Measurements from ENCODE around the gene CDRT4. TPM values are rescaled to one million over a fixed set of nuclear protein-coding genes. Genes with fewer than 3 reads are reported as not detected.

Gene CDRT4
- total RNA-seq, 1 experiment from 2014 or later: 6.2 TPM

DNA sequence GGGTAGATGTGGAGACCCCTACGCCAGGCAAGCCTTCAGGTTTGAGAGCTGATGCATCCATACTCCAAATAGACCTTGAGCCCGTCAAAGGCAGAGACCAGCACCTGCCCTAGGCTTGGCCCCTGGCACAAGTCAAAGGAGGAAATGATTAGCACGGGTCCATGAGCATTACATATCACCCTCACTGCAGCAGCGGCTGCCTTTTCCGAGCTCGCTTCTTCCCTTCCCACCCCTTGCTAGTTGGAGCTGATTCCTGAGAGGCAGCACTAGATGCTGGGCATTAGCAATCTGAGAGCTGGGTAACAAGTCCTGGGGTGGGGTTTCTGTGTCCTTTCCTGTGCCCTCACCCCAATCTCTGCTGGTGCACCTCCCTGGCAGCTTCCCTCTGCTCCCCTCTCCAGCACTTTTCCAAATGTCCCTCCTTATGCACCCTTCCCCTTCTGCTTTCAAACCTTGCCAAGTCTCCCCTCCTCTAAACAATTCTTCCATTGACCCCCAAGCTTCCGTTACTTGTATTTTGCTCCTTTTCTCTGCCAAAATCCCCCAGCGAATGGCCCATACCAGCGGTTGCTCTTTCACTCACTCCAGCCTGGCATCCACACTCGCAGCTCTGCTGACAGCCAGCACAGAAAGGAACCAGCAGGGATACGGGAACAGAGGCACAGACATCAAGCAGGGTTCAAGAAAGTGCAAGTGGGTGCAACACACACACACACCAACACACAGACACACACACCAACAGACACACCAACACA is 3.0 kb downstream of the CDRT4 start:
- Histone ChIP-seq H3K27me3 (ENCODE audit: insufficient read depth, low read length) (no peaks in the 10 kb centered on the region), H4K20me1 (ENCODE audit: insufficient read depth) (no peaks in the 10 kb centered on the region), H3K4me1 (ENCODE audit: control insufficient read depth in 1 of 2, insufficient read depth in 2 of 2, low read length in 2 of 2) (peaks cover 10 to 16% of the 10 kb centered on the region in 2 experiments; a peak in 2 of 4 replicates), H2AFZ (ENCODE audit: low read depth, low read length, poor library complexity, severe bottlenecking) (no peak overlapping the region), H3K4me2 (ENCODE audit: low read length) (no peak overlapping the region), H3K4me3 (replicated peaks in 1 of 2; ENCODE audit: low read depth in 1 of 2, low read length in 2 of 2) (no peak overlapping the region), H3K9ac (ENCODE audit: low read length) (no peak overlapping the region), H3K9me2 (ENCODE audit: insufficient read depth) (no peaks in the 10 kb centered on the region), H3K9me3 (ENCODE audit: control insufficient read depth in 1 of 2, insufficient read depth in 1 of 2, low read depth in 1 of 2, low read length in 2 of 2) (no peaks in the 10 kb centered on the region), H3K36me3 (ENCODE audit: control insufficient read depth in 1 of 2, insufficient read depth in 2 of 2, low read length in 2 of 2) (no peaks in the 10 kb centered on the region), H3K79me2 (ENCODE audit: insufficient read depth, low read length) (no peaks in the 10 kb centered on the region), H3K27ac (ENCODE audit: low read depth, low read length) (no peak overlapping the region)
- intact Hi-C loops (cut with micrococcal nuclease): no loop called here
- RAD21 ChIA-PET (ENCODE audit: low non-redundant PET in 1 of 2, low total read pairs in 2 of 2, uncharacterized antibody in 2 of 2, unreplicated experiment in 2 of 2): no interaction called here
- no peak for ATAC-seq
- no peak for DNase-seq (ENCODE audit: low read depth, low spot score)
- CTCF ChIA-PET: no interaction called here
- no TSS peak for BruUV-seq (replicated peaks)
- TF ChIP-seq ATF3 (IDR thresholded peaks at IDR 0.05): no peak
- TF ChIP-seq MAX (IDR thresholded peaks at IDR 0.05): no peak
- no peak for TF ChIP-seq ZNF274 (IDR thresholded peaks at IDR 0.05; ENCODE audit: low read depth, low read length)
- no peak for TF ChIP-seq SIN3A (IDR thresholded peaks at IDR 0.05; ENCODE audit: low read depth)
- no peak for TF ChIP-seq EZH2phosphoT487 (IDR thresholded peaks at IDR 0.05; ENCODE audit: borderline replicate concordance)
- TF ChIP-seq POLR2AphosphoS5 (IDR thresholded peaks at IDR 0.05; ENCODE audit: low read depth, low read length): no peak
- POLR2A ChIA-PET: no interaction called here

- H3K4me3 ChIP-seq (replicated peaks in 1 of 2; ENCODE audit: low read depth in 1 of 2, low read length in 2 of 2): no peak overlapping the region
- ChIA-PET RAD21 (ENCODE audit: low non-redundant PET in 1 of 2, low total read pairs in 2 of 2, uncharacterized antibody in 2 of 2, unreplicated experiment in 2 of 2) (no interaction called here), CTCF (no interaction called here), POLR2A (no interaction called here)
- no peak overlapping the region for H3K9ac ChIP-seq (ENCODE audit: low read length)
- ATAC-seq: 0 out of 2 replicates have a peak, but pooled peaks have one; percentile 42
- no peak overlapping the region for H3K27ac ChIP-seq (ENCODE audit: low read depth, low read length)
- H3K27me3 ChIP-seq (ENCODE audit: insufficient read depth, low read length): no peaks in the 10 kb centered on the region
- TF ChIP-seq ZNF274 (IDR thresholded peaks at IDR 0.05; ENCODE audit: low read depth, low read length) (no peak), EZH2 (IDR thresholded peaks at IDR 0.05) (no peak), POLR2A (IDR thresholded peaks at IDR 0.05; ENCODE audit: borderline replicate concordance, extremely low read depth, insufficient read depth, insufficient read length) (no peak)
- TF ChIP-seq, protein P1, sequence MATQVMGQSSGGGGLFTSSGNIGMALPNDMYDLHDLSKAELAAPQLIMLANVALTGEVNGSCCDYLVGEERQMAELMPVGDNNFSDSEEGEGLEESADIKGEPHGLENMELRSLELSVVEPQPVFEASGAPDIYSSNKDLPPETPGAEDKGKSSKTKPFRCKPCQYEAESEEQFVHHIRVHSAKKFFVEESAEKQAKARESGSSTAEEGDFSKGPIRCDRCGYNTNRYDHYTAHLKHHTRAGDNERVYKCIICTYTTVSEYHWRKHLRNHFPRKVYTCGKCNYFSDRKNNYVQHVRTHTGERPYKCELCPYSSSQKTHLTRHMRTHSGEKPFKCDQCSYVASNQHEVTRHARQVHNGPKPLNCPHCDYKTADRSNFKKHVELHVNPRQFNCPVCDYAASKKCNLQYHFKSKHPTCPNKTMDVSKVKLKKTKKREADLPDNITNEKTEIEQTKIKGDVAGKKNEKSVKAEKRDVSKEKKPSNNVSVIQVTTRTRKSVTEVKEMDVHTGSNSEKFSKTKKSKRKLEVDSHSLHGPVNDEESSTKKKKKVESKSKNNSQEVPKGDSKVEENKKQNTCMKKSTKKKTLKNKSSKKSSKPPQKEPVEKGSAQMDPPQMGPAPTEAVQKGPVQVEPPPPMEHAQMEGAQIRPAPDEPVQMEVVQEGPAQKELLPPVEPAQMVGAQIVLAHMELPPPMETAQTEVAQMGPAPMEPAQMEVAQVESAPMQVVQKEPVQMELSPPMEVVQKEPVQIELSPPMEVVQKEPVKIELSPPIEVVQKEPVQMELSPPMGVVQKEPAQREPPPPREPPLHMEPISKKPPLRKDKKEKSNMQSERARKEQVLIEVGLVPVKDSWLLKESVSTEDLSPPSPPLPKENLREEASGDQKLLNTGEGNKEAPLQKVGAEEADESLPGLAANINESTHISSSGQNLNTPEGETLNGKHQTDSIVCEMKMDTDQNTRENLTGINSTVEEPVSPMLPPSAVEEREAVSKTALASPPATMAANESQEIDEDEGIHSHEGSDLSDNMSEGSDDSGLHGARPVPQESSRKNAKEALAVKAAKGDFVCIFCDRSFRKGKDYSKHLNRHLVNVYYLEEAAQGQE (IDR thresholded peaks at IDR 0.05; ENCODE audit: low read depth): no peak
- no TSS peak for BruUV-seq (replicated peaks)
- no peaks in the 10 kb centered on the region for H3K79me2 ChIP-seq (ENCODE audit: insufficient read depth, low read length)
- H4K20me1 ChIP-seq (ENCODE audit: insufficient read depth): no peaks in the 10 kb centered on the region
- H3K4me2 ChIP-seq (ENCODE audit: low read length): no peak overlapping the region
- H3K4me1 ChIP-seq (ENCODE audit: control insufficient read depth in 1 of 2, insufficient read depth in 2 of 2, low read length in 2 of 2): peaks cover 10 to 16% of the 10 kb centered on the region in 2 experiments; a peak in 2 of 4 replicates
- H3K9me2 ChIP-seq (ENCODE audit: insufficient read depth): no peaks in the 10 kb centered on the region
- H2AFZ ChIP-seq (ENCODE audit: low read depth, low read length, poor library complexity, severe bottlenecking): no peak overlapping the region
- intact Hi-C loops (cut with micrococcal nuclease): no loop called here
- no peaks in the 10 kb centered on the region for H3K9me3 ChIP-seq (ENCODE audit: control insufficient read depth in 1 of 2, insufficient read depth in 1 of 2, low read depth in 1 of 2, low read length in 2 of 2)
- no peaks in the 10 kb centered on the region for H3K36me3 ChIP-seq (ENCODE audit: control insufficient read depth in 1 of 2, insufficient read depth in 2 of 2, low read length in 2 of 2)
- no peak for DNase-seq (ENCODE audit: low read depth, low spot score)
These were observed 4.2 kb downstream of the CDRT4 start for GRCh38 chr17:15462976-15463772.

Measured in HCT116 (cell line).